Activated T-helper 1 cell treated with Interleukin-2 at 50 U/mL for 16 hours (primary cell): ENCODE results near the gene TBX10.
"Not testable (repeated sequence)": the region's sequence is repeated elsewhere in the genome, so short reads cannot be mapped to it uniquely, and the experiment has no call there.

Source experiments
- DNase-seq: peaks from one replicate; pipeline ENCODE4 v3.0.0-alpha.2; 2020; ENCODE audit warnings: low read depth

TBX10 gene

GRCh38 chr11:67664213-67664585 is 24.6 kb upstream of the TBX10 start:
- DNase-seq: no peak

GRCh38 chr11:67663532-67664212 is 24.1 kb upstream of the TBX10 start:
- DNase-seq: no peak

GRCh38 chr11:67662835-67663531 is 23.4 kb upstream of the TBX10 start:
- DNase-seq: no peak

GRCh38 chr11:67662142-67662834 is 22.7 kb upstream of the TBX10 start:
- DNase-seq: no peak

GRCh38 chr11:67660752-67661151 is 21.2 kb upstream of the TBX10 start:
- DNase-seq: not testable (repeated sequence)

- not testable (repeated sequence) for DNase-seq
Measured at GRCh38 chr11:67659651-67660165, 20.1 kb upstream of the TBX10 start.

GRCh38 chr11:67657300-67657699 is 17.7 kb upstream of the TBX10 start:
- no peak for DNase-seq

- no peak for DNase-seq
Measured at GRCh38 chr11:67656278-67656922, 16.8 kb upstream of the TBX10 start.

GRCh38 chr11:67654225-67654624 is 14.7 kb upstream of the TBX10 start:
- DNase-seq: no peak

- no peak for DNase-seq
Measured at GRCh38 chr11:67652965-67653845, 13.6 kb upstream of the TBX10 start.

GRCh38 chr11:67651976-67652781 is 12.6 kb upstream of the TBX10 start:
- DNase-seq: no peak

- DNase-seq: no peak
Measured at GRCh38 chr11:67649634-67650510, 10.3 kb upstream of the TBX10 start.

- no peak for DNase-seq
Measured at GRCh38 chr11:67648796-67649613, 9.4 kb upstream of the TBX10 start.

GRCh38 chr11:67648140-67648795 is 8.7 kb upstream of the TBX10 start:
- DNase-seq: peak; percentile 23

- DNase-seq: no peak
Measured at GRCh38 chr11:67647471-67647870, 7.9 kb upstream of the TBX10 start.

GRCh38 chr11:67646535-67647336 is 7.2 kb upstream of the TBX10 start:
- peak; percentile 24 for DNase-seq
